HepG2 (cell line): Measurements from ENCODE around the gene SLC4A5. TPM values are rescaled to one million over a fixed set of nuclear protein-coding genes. Genes with fewer than 3 reads are reported as not detected.

Experiments used
- CEBPG ChIP-seq: IDR thresholded peaks from 2 replicates; pipeline ENCODE4 v1.6.1; 2016
- FOSL2 ChIP-seq: sonication (generic); formaldehyde crosslinking; IDR thresholded peaks from 2 replicates; pipeline ENCODE4 v1.4.0; 2020; ENCODE audit warnings: missing genetic modification reagents
- GZF1 ChIP-seq: sonication (generic); formaldehyde crosslinking; IDR thresholded peaks from 2 replicates; pipeline ENCODE4 v1.5.1; 2020; ENCODE audit warnings: mild to moderate bottlenecking, missing genetic modification reagents
- PLRG1 ChIP-seq: fragments of 450-650 bp; conservative IDR thresholded peaks from 2 replicates; pipeline ENCODE4 v1.6.1; 2016
- SKI ChIP-seq: fragments of 450-650 bp; IDR thresholded peaks from one replicate; pipeline ENCODE4 v1.6.1; 2018; ENCODE audit warnings: mild to moderate bottlenecking; ENCODE audit not compliant: partially characterized antibody
- TBL1XR1 ChIP-seq: fragments of 150-350 bp; IDR thresholded peaks from 2 replicates; pipeline ENCODE4 v1.6.1; 2014; ENCODE audit warnings: borderline replicate concordance, low read length; ENCODE audit not compliant: partially characterized antibody
- U2AF1 ChIP-seq: fragments of 200-400 bp; formaldehyde crosslinking; optimal IDR thresholded peaks from 2 replicates; pipeline ENCODE3; 2017; ENCODE audit warnings: mild to moderate bottlenecking, low read depth, low read length
- ZNF136 ChIP-seq: sonication (generic); formaldehyde crosslinking; IDR thresholded peaks from 2 replicates; pipeline ENCODE4 v1.8.1; 2022; ENCODE audit warnings: low read depth, mild to moderate bottlenecking, moderate library complexity, missing genetic modification reagents
- ZNF451 ChIP-seq: sonication (generic); formaldehyde crosslinking; IDR thresholded peaks from 2 replicates; pipeline ENCODE4 v1.5.0; 2020; ENCODE audit warnings: mild to moderate bottlenecking, missing genetic modification reagents
- ZNF746 ChIP-seq: sonication (generic); formaldehyde crosslinking; IDR thresholded peaks from 2 replicates; pipeline ENCODE4 v1.8.0; 2022; ENCODE audit warnings: mild to moderate bottlenecking, missing genetic modification reagents
- ZNF781 ChIP-seq: sonication (generic); formaldehyde crosslinking; IDR thresholded peaks from 2 replicates; pipeline ENCODE4 v1.5.1; 2020; ENCODE audit warnings: borderline replicate concordance, mild to moderate bottlenecking, missing genetic modification reagents; ENCODE audit errors: not compliant biosample characterization
- ZNF790 ChIP-seq: sonication (generic); formaldehyde crosslinking; IDR thresholded peaks from 2 replicates; pipeline ENCODE4 v1.8.0; 2022; ENCODE audit warnings: missing genetic modification reagents, mild to moderate bottlenecking, borderline replicate concordance
- ZNF883 ChIP-seq: sonication (generic); formaldehyde crosslinking; IDR thresholded peaks from 2 replicates; pipeline ENCODE4 v1.5.1; 2020; ENCODE audit warnings: mild to moderate bottlenecking, missing genetic modification reagents; ENCODE audit errors: not compliant biosample characterization
- polyA plus RNA-seq, 8 experiments: library from polyadenylated mRNA; depleted of rRNA in 3 of 8; stranded (reverse) in 7 of 8; unstranded in 1 of 8; fragments of >200 nt; fragmentation: Illumina TruSeq in 4 of 8; extraction: Trizol in 4 of 8; gene quantifications; 2 replicates each; pipeline versions ENCODE4 v1.2.1 to v1.2.3, GENCODE V29; 2011 to 2016; ENCODE audit warnings: low read depth in 4 of 8, missing spikeins in 1 of 8, mixed read lengths in 1 of 8; ENCODE audit not compliant: insufficient read depth in 1 of 8
- total RNA-seq, 5 experiments: library from RNA; depleted of rRNA; stranded (reverse); fragments of >200 nt; fragmentation: Illumina TruSeq; extraction: Trizol; gene quantifications; 2 replicates each; pipeline ENCODE4 v1.2.3, GENCODE V29; 2016; ENCODE audit warnings: low read depth in 1 of 5
- TF ChIP-seq, protein P1 (sequence below): sonication (generic); formaldehyde crosslinking; IDR thresholded peaks from 2 replicates; pipeline ENCODE4 v1.4.0; 2020; ENCODE audit warnings: missing genetic modification reagents; ENCODE audit errors: not compliant biosample characterization
- TF ChIP-seq, protein P2 (sequence below): fragments of 450-650 bp; IDR thresholded peaks from 2 replicates; pipeline ENCODE4 v1.6.1; 2017
- TF ChIP-seq, protein P3 (sequence below): sonication (generic); formaldehyde crosslinking; IDR thresholded peaks from 2 replicates; pipeline ENCODE4 v1.4.0; 2020; ENCODE audit warnings: low read depth, mild to moderate bottlenecking, missing genetic modification reagents
- TF ChIP-seq, protein P4 (sequence below): IDR thresholded peaks from 2 replicates; pipeline ENCODE4 v1.6.1; 2016; ENCODE audit warnings: low read depth
- TF ChIP-seq, protein P5 (sequence below): IDR thresholded peaks from 2 replicates; pipeline ENCODE4 v1.6.1; 2012; ENCODE audit warnings: low read length, improper control_type of control experiment
- TF ChIP-seq, protein P6 (sequence below): sonication (generic); formaldehyde crosslinking; IDR thresholded peaks from 2 replicates; pipeline ENCODE4 v1.5.0; 2020; ENCODE audit warnings: mild to moderate bottlenecking, missing genetic modification reagents, moderate library complexity

Gene SLC4A5
- total and polyA plus RNA-seq, 2 of the 13 experiments (the other 11 are each of a cell fraction or from before 2014, with no cell fraction given), result 0.50 TPM; not detected in 1

DNA sequence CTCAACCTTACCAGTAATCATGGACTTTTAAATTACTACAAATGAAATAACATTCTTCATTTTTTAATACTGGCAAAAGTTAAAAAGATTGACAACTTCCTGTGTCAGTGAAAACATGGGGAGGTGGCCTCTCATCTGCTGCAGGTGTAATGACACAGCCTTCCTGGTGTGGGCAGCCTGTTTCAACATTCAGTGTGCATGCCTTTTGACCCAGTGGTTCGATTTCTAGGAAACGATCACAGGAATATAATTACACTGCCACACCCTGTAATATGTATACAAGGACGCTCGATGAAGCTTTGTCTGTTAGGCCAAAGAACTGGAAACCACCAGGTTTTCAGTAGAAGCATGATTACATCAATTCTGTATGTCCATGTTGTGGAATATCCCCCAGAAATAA is 76.1 kb downstream of the SLC4A5 start (continued):
- TF ChIP-seq ZNF746 (CRISPR knock-in tag) (no peak), ZNF781 (CRISPR knock-in tag) (no peak), GZF1 (CRISPR knock-in tag) (no peak), ZNF136 (no peak), SKI (peak; percentile 18), ZNF883 (CRISPR knock-in tag) (no peak), ZNF451 (no peak), U2AF1 (no peak), ZNF790 (CRISPR knock-in tag) (no peak), PLRG1 (no peak), TBL1XR1 (peak; percentile 89), CEBPG (CRISPR knock-in tag) (0 out of 2 replicates have a peak, but pooled peaks have one; percentile 30), FOSL2 (CRISPR knock-in tag) (0 out of 2 replicates have a peak, but pooled peaks have one; percentile 12)
- TF ChIP-seq, protein P1, sequence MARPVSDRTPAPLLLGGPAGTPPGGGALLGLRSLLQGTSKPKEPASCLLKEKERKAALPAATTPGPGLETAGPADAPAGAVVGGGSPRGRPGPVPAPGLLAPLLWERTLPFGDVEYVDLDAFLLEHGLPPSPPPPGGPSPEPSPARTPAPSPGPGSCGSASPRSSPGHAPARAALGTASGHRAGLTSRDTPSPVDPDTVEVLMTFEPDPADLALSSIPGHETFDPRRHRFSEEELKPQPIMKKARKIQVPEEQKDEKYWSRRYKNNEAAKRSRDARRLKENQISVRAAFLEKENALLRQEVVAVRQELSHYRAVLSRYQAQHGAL (CRISPR knock-in tag), result no peak
- TF ChIP-seq, protein P2, sequence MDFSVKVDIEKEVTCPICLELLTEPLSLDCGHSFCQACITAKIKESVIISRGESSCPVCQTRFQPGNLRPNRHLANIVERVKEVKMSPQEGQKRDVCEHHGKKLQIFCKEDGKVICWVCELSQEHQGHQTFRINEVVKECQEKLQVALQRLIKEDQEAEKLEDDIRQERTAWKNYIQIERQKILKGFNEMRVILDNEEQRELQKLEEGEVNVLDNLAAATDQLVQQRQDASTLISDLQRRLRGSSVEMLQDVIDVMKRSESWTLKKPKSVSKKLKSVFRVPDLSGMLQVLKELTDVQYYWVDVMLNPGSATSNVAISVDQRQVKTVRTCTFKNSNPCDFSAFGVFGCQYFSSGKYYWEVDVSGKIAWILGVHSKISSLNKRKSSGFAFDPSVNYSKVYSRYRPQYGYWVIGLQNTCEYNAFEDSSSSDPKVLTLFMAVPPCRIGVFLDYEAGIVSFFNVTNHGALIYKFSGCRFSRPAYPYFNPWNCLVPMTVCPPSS, result no peak
- TF ChIP-seq, protein P3, sequence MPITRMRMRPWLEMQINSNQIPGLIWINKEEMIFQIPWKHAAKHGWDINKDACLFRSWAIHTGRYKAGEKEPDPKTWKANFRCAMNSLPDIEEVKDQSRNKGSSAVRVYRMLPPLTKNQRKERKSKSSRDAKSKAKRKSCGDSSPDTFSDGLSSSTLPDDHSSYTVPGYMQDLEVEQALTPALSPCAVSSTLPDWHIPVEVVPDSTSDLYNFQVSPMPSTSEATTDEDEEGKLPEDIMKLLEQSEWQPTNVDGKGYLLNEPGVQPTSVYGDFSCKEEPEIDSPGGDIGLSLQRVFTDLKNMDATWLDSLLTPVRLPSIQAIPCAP (CRISPR knock-in tag), result no peak
- TF ChIP-seq, protein P4, sequence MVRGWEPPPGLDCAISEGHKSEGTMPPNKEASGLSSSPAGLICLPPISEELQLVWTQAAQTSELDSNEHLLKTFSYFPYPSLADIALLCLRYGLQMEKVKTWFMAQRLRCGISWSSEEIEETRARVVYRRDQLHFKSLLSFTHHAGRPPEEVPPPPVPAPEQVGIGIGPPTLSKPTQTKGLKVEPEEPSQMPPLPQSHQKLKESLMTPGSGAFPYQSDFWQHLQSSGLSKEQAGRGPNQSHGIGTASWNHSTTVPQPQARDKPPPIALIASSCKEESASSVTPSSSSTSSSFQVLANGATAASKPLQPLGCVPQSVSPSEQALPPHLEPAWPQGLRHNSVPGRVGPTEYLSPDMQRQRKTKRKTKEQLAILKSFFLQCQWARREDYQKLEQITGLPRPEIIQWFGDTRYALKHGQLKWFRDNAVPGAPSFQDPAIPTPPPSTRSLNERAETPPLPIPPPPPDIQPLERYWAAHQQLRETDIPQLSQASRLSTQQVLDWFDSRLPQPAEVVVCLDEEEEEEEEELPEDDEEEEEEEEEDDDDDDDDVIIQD, result 0 out of 2 replicates have a peak, but pooled peaks have one; percentile 43
- TF ChIP-seq, protein P5, sequence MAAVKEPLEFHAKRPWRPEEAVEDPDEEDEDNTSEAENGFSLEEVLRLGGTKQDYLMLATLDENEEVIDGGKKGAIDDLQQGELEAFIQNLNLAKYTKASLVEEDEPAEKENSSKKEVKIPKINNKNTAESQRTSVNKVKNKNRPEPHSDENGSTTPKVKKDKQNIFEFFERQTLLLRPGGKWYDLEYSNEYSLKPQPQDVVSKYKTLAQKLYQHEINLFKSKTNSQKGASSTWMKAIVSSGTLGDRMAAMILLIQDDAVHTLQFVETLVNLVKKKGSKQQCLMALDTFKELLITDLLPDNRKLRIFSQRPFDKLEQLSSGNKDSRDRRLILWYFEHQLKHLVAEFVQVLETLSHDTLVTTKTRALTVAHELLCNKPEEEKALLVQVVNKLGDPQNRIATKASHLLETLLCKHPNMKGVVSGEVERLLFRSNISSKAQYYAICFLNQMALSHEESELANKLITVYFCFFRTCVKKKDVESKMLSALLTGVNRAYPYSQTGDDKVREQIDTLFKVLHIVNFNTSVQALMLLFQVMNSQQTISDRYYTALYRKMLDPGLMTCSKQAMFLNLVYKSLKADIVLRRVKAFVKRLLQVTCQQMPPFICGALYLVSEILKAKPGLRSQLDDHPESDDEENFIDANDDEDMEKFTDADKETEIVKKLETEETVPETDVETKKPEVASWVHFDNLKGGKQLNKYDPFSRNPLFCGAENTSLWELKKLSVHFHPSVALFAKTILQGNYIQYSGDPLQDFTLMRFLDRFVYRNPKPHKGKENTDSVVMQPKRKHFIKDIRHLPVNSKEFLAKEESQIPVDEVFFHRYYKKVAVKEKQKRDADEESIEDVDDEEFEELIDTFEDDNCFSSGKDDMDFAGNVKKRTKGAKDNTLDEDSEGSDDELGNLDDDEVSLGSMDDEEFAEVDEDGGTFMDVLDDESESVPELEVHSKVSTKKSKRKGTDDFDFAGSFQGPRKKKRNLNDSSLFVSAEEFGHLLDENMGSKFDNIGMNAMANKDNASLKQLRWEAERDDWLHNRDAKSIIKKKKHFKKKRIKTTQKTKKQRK, result no peak
- TF ChIP-seq, protein P6, sequence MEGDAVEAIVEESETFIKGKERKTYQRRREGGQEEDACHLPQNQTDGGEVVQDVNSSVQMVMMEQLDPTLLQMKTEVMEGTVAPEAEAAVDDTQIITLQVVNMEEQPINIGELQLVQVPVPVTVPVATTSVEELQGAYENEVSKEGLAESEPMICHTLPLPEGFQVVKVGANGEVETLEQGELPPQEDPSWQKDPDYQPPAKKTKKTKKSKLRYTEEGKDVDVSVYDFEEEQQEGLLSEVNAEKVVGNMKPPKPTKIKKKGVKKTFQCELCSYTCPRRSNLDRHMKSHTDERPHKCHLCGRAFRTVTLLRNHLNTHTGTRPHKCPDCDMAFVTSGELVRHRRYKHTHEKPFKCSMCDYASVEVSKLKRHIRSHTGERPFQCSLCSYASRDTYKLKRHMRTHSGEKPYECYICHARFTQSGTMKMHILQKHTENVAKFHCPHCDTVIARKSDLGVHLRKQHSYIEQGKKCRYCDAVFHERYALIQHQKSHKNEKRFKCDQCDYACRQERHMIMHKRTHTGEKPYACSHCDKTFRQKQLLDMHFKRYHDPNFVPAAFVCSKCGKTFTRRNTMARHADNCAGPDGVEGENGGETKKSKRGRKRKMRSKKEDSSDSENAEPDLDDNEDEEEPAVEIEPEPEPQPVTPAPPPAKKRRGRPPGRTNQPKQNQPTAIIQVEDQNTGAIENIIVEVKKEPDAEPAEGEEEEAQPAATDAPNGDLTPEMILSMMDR (CRISPR knock-in tag), result peak; percentile 79
